Measurements from ENCODE around the gene COTL1. TPM values are rescaled to one million over a fixed set of nuclear protein-coding genes. Genes with fewer than 3 reads are reported as not detected.

The COTL1 gene
- total RNA-seq, 1 donor from 2014 or later = 483 TPM

DNA sequence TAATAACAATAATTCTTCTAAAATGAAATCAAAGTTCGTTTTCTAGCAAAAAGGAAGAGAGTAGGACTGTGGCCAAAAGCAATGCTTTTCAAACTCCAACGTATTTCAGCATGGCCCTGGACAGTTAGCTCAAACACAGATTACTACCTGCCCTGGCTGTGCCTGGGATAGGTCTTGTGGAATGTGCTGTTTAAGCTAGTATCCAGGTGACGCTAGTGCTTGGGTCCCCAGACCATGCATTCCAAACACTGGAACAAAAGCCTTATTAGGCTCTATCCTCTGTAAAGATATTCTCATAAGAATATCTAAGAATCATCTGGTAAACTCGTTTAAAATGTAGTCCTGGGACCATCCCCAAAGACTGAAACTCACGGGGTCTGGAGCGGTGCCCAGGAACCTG is 60.8 kb downstream of the COTL1 start:
- no peaks in the 10 kb centered on the region for H3K9me3 Mint-ChIP-seq
- H3K4me3 Mint-ChIP-seq (ENCODE audit: low read depth) = no peak overlapping the region
- intact Hi-C loops (cut with micrococcal nuclease) = no loop called here
- H3K36me3 Mint-ChIP-seq (ENCODE audit: low read depth) = peaks cover 17% of the 10 kb centered on the region
- no peaks in the 10 kb centered on the region for H3K27me3 Mint-ChIP-seq (ENCODE audit: low read depth)
- no peak for DNase-seq (ENCODE audit: low spot score)
- peaks cover 39% of the 10 kb centered on the region for H3K4me1 Mint-ChIP-seq (ENCODE audit: low read depth)
- no peak overlapping the region for H3K27ac Mint-ChIP-seq

DNA sequence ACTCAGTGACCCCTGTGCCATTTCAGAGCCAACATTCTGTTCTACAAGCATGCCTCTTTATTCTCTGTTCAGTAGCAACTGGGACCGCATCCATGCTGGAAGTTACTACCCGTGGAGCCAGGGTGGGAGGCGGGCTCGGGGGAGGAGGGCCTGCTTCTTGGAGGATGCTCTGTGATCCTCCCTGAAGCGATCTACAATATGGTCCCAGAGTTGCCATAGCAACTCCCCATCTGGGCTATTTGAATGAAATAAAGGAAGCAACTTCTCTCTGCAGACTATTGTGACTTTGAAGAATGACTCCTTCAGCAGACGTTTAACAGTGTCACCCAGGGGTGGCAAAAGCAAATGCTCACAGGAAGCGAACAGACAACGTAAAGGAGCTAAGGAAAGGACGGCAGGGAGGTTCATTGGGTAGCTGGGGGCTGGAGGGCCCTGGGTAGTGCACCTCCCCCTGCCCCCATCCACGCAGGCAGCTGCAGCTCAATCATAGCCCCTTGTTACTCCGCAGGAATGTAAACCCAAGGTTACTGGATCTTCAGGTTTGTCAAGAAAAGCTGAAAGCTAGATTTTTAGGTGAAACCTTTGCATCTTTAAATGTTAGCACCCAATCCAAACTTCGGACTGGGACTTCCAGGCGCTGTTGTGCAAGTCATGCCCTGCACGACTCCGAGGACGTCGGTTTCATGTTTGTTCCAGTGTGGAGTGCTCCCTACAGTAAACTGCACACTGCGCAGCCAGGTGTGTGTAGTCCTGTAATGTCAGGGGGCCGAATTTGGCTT is 62.3 kb downstream of the COTL1 start:
- peaks cover 43% of the 10 kb centered on the region for H3K4me1 Mint-ChIP-seq (ENCODE audit: low read depth)
- H3K4me3 Mint-ChIP-seq (ENCODE audit: low read depth) = no peak overlapping the region
- intact Hi-C loops (cut with micrococcal nuclease) = no loop called here

DNA sequence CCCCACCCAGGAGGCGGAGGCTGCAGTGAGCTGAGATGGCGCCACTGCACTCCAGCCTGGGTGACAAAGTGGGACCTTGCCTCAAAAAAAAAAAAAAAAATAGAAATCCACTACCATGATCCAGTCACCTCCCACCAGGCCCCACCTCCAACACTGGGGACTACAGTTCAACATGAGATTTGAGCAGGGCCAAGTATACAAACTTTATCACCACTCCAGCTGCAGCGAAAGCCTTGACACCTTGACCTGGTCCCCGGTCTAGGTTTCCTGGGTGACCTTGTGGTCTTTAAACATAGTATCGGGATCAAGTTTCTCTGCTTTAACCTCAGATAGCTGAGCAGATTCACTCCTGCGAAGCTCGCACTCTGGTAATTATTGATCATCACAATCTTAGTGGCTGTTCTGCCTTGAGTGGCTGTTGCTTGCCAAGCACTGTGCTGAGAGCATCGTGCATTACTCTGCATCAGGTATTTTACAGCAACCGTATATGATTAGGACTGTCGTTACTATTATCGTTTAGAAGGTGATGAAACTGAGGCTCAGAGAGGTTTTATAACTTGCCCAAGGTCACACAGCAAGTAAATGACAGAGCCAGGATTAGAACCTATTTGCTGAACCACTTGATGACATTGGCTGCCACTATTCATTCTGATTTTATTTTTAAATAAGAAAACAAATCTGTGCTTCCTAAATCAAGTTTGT is 63.1 kb downstream of the COTL1 start:
- H3K36me3 Mint-ChIP-seq (ENCODE audit: low read depth) = peaks cover 16% of the 10 kb centered on the region
- no peak for DNase-seq (ENCODE audit: low spot score)
- H3K4me1 Mint-ChIP-seq (ENCODE audit: low read depth) = peaks cover 51% of the 10 kb centered on the region
- intact Hi-C loops (cut with micrococcal nuclease) = loop anchor here (1.0 kb wide), 1 partner anchor 46 kb away; no protein-coding TSS in a partner anchor
- H3K4me3 Mint-ChIP-seq (ENCODE audit: low read depth) = peak overlapping the region; percentile 52
- H3K27me3 Mint-ChIP-seq (ENCODE audit: low read depth) = no peaks in the 10 kb centered on the region
- H3K9me3 Mint-ChIP-seq = no peaks in the 10 kb centered on the region
- H3K27ac Mint-ChIP-seq = peak overlapping the region; percentile 91

More for the DNA sequence above, 62.3 kb downstream of the COTL1 start:
- no peaks in the 10 kb centered on the region for H3K9me3 Mint-ChIP-seq
- H3K36me3 Mint-ChIP-seq (ENCODE audit: low read depth) = peaks cover 16% of the 10 kb centered on the region
- DNase-seq (ENCODE audit: low spot score) = no peak
- H3K27me3 Mint-ChIP-seq (ENCODE audit: low read depth) = no peaks in the 10 kb centered on the region
- peak overlapping the region; percentile 11 for H3K27ac Mint-ChIP-seq

DNA sequence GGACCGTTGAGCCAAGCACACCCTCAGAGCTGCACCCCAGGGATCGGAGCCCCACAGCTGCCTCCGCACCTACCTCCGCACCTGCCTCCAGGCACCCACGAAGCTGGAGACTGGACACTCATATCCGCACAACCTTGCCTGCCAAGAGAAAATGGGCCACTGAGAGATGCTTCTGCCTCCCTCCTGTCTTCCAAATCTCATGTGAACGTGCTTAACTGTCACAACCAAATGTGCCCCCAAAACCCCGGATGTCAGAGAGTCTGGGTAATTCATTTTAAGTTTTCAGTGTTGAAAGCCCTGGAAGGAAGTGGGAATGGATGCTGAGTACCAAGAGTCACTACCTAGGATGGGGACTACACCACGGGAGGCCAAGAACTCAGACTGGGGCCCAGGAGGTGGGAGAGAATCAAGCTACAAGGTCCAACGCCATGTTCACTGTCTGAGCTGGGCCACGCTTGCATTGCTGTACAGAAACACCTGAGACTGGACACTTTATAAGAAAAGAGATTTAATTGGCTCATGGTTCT is 63.9 kb downstream of the COTL1 start:
- intact Hi-C loops (cut with micrococcal nuclease) = loop anchor here (1.0 kb wide), 1 partner anchor 46 kb away; no protein-coding TSS in a partner anchor
- Mint-ChIP-seq H3K27me3 (ENCODE audit: low read depth) (no peaks in the 10 kb centered on the region), H3K4me1 (ENCODE audit: low read depth) (peaks cover 58% of the 10 kb centered on the region), H3K27ac (peak overlapping the region; percentile 91), H3K9me3 (no peaks in the 10 kb centered on the region), H3K4me3 (ENCODE audit: low read depth) (peak overlapping the region; percentile 91), H3K36me3 (ENCODE audit: low read depth) (peaks cover 19% of the 10 kb centered on the region)
- peak; percentile 57 for DNase-seq (ENCODE audit: low spot score)

DNA sequence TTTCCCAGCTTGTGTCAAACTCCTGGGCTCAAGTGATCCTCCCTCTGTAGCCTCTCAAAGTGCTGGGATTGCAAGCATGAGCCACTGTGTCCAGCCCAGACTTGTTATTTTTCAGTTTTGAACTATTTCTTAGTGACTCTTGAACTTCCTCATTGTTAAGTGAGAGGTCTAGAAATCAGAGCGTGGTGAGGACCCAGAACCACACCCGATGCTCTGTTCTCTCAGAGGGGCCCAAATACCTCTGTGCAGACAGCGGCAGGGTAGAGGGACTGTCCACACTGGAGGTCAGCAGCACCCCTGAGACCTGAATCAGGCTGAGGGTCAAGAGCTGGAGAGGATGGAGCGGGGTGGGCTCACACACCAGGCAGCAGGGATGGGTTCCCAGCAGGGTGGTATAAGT is 65.7 kb downstream of the COTL1 start:
- peaks cover 25% of the 10 kb centered on the region for H3K36me3 Mint-ChIP-seq (ENCODE audit: low read depth)
- peaks cover 60% of the 10 kb centered on the region for H3K4me1 Mint-ChIP-seq (ENCODE audit: low read depth)
- H3K27me3 Mint-ChIP-seq (ENCODE audit: low read depth) = no peaks in the 10 kb centered on the region
- H3K4me3 Mint-ChIP-seq (ENCODE audit: low read depth) = peak overlapping the region; percentile 91
- H3K9me3 Mint-ChIP-seq = no peaks in the 10 kb centered on the region
- intact Hi-C loops (cut with micrococcal nuclease) = no loop called here
- DNase-seq (ENCODE audit: low spot score) = no peak
- peak overlapping the region; percentile 91 for H3K27ac Mint-ChIP-seq

DNA sequence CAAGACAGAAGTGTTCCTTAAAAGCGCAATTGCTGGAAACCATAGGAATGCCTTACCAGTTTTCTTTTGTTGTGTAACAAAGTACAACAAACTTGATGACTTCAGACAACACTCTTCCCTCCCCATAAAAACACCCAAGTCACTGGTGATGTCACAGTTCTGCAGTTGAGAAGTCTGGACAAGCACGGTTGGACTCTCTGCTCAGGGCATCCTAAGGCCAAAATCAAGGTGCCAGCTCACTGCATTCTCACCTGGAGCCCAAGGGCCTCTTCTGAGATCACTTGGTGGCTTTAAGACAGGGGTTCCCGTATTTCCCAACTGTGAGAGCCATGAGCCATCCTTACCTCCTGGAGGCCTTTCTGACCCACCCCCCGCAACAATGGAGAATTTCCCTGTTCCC is 67.8 kb downstream of the COTL1 start:
- H3K9me3 Mint-ChIP-seq = no peaks in the 10 kb centered on the region
- H3K4me1 Mint-ChIP-seq (ENCODE audit: low read depth) = peaks cover 59% of the 10 kb centered on the region
- intact Hi-C loops (cut with micrococcal nuclease) = no loop called here
- peak overlapping the region; percentile 98 for H3K27ac Mint-ChIP-seq
- H3K27me3 Mint-ChIP-seq (ENCODE audit: low read depth) = no peaks in the 10 kb centered on the region
- peak overlapping the region; percentile 87 for H3K4me3 Mint-ChIP-seq (ENCODE audit: low read depth)
- no peak for DNase-seq (ENCODE audit: low spot score)
- peaks cover 40% of the 10 kb centered on the region for H3K36me3 Mint-ChIP-seq (ENCODE audit: low read depth)

DNA sequence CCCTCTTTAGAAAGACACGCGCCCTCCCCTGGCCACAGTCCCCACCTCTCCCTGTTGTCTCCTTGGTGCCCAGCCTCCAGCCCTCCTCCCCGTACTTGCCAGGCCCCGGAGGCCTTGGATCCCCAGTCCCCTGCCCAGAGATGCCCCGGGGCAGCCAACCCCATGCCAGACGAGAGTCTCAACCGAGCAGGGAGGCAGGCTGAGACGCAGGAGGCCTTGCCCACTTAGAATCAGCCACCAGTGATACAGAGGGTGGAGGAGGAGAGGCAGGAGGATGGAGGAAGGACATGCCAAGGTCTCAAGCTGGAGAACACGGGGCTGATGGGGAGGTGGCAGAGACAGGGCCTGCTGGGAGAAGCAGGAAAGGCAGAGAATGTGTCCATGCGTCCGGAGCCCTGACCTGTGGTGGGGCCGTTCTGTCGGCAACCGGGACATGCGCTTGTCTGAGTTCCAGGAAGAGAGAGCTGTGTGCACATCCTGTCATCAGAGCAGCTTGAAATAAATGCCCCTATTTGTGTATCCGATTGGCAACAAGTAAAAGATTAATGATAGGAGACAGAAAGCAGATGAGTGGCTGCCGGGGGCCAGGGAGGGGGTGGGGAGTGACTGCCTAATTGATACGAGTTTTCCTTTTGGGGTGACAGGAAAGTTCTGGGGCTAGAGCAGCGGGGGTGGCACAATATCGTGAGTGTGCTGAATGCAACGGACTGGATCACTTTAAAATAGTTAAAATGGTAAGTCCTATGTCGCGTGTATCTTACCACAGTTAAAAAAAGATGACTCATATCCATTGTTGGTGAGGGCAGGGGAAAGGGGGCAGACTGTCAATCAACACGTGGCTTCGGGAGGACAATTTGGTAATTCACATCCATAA is 68.7 kb downstream of the COTL1 start:
- H3K9me3 Mint-ChIP-seq = no peaks in the 10 kb centered on the region
- H3K27ac Mint-ChIP-seq = peak overlapping the region; percentile 98
- peaks cover 45% of the 10 kb centered on the region for H3K36me3 Mint-ChIP-seq (ENCODE audit: low read depth)
- no peaks in the 10 kb centered on the region for H3K27me3 Mint-ChIP-seq (ENCODE audit: low read depth)
- intact Hi-C loops (cut with micrococcal nuclease) = loop anchor here (1.0 to 2.0 kb wide), 3 partner anchors 34 to 70 kb away; partner anchors contain the start of gene COTL1
- H3K4me1 Mint-ChIP-seq (ENCODE audit: low read depth) = peaks cover 57% of the 10 kb centered on the region
- H3K4me3 Mint-ChIP-seq (ENCODE audit: low read depth) = peak overlapping the region; percentile 87
- peak; percentile 56 for DNase-seq (ENCODE audit: low spot score)

DNA sequence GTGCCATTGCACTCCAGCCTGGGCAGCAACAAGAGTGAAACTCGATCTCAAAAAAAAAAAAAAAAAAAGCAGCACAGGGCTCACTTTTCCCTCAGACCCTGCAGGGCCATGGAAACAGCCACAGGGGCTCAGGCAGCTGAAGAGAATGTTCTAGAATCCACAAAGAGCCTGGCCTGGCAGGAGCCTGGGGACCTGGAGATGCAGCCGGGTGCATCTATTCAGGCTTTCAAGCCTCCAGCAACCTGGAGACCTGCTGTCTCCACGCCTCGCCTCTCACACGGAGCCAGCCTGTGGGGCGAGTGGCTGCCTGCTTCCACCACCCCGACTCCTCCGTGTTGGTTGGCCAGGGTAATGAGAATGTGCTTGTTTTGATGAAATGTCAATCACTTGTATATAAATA is 69.4 kb downstream of the COTL1 start:
- Mint-ChIP-seq H3K4me1 (ENCODE audit: low read depth) (peaks cover 54% of the 10 kb centered on the region), H3K9me3 (no peaks in the 10 kb centered on the region), H3K27me3 (ENCODE audit: low read depth) (no peaks in the 10 kb centered on the region), H3K4me3 (ENCODE audit: low read depth) (peak overlapping the region; percentile 87), H3K27ac (peak overlapping the region; percentile 98), H3K36me3 (ENCODE audit: low read depth) (peaks cover 47% of the 10 kb centered on the region)
- no peak for DNase-seq (ENCODE audit: low spot score)
- intact Hi-C loops (cut with micrococcal nuclease) = loop anchor here (2.0 kb wide), 1 partner anchor 70 kb away; the partner anchor contains the start of gene COTL1

DNA sequence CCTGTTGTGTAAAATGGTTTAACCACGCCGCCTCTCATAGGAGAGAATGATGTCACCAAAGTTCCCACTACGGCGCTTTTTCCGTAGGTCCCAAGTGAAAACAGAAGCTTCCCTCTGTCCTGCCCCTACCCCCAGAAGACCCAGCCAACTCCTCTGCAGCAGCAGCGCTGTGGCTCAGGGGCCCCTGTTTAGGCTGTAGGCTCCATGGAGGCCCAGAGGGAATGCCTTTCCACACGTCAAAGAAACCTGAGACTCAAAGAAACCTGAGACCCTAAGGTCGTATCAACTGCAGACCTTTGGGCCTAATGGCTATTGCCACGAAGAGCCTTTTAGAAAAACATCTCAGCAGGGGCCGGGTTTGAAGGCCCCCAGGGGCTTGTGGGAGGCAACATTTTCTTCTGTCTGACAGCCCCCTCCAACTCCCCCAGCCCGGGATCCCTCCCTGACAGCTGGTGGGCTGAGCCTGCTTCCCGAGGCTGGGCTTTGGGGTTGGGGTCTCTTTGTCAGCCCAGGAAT is 70.3 kb downstream of the COTL1 start:
- Mint-ChIP-seq H3K27me3 (ENCODE audit: low read depth) (no peaks in the 10 kb centered on the region), H3K4me1 (ENCODE audit: low read depth) (peaks cover 52% of the 10 kb centered on the region), H3K4me3 (ENCODE audit: low read depth) (peak overlapping the region; percentile 72), H3K27ac (peak overlapping the region; percentile 86), H3K36me3 (ENCODE audit: low read depth) (peaks cover 46% of the 10 kb centered on the region), H3K9me3 (no peaks in the 10 kb centered on the region)
- no peak for DNase-seq (ENCODE audit: low spot score)
- intact Hi-C loops (cut with micrococcal nuclease) = loop anchor here (2.0 kb wide), 1 partner anchor 71 kb away; the partner anchor contains the start of gene COTL1

DNA sequence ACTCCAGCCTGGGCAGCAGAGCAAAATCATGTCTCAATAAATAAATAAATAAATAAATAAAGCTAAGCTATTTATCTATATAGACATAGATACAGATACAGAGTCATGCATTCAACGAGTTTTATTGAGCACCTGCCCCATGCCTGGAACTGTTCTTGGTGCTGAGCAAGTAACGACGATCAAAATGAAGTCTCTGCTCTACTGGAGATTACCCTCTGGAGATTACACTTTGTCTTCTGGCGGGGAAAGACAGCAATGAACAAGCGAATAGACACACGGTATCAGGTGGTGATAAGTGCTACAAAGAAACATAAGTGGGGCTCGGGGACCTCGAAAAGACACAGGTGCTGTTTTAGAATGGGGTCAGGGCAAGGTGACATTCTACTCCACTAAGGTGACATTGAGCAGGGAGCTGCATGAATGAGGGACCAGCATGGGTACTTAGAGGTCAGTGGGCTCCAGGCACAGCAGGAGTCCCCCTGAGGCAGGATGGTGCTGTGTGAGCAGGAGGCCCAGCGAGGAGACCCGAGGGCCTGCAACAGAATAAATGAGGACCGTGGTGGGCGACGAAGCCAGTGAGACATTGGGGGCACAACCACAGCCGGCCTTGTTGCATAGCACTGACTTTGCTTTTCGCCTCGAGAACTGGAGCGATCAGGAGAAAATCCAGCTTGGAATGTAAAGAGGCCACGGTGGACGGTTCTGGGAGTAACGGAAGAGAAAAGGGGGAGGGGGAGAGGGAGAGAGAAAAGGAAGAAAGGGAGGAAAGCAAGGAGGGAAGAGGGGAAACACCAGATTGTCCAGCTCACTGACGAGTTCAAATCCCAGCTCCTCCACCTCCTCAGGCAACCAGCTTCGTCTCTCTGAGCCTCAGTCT is 71.0 kb downstream of the COTL1 start:
- Mint-ChIP-seq H3K9me3 (no peaks in the 10 kb centered on the region), H3K27ac (peak overlapping the region; percentile 86), H3K36me3 (ENCODE audit: low read depth) (peaks cover 43% of the 10 kb centered on the region), H3K27me3 (ENCODE audit: low read depth) (no peaks in the 10 kb centered on the region), H3K4me1 (ENCODE audit: low read depth) (peaks cover 49% of the 10 kb centered on the region), H3K4me3 (ENCODE audit: low read depth) (peak overlapping the region; percentile 72)
- intact Hi-C loops (cut with micrococcal nuclease) = no loop called here
- no peak for DNase-seq (ENCODE audit: low spot score)

DNA sequence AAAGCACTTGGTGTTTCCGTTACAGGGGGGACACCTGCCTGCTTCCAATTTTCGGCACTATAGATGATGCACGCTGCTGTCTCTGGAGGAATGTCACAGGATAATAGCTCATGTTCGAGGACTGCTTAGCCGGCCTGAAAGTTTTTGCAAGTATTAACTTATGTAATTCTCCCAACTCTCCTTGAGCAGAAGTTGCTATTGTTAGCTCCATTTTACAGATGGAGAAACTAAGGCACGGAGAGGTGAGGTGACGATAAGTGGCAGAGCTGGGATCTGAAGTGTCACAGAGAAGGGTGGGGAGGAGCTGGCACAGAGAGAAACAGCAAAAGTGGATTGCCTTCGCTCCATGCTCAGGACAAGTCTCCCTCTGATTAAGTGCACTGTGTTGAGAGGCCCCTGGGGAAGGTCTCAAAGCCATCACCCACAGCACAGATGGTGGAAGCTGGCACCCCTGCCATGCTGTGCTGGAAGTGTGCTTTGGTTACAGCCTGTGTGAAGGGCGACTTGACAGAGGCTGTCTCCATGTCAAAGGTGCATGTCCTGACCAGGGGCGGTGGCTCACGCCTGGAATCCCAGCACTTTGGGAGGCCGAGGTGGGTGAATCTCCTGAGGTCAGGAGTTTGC is 72.7 kb downstream of the COTL1 start:
- Mint-ChIP-seq H3K36me3 (ENCODE audit: low read depth) (peaks cover 37% of the 10 kb centered on the region), H3K27me3 (ENCODE audit: low read depth) (no peaks in the 10 kb centered on the region), H3K27ac (no peak overlapping the region), H3K4me1 (ENCODE audit: low read depth) (peaks cover 43% of the 10 kb centered on the region), H3K9me3 (no peaks in the 10 kb centered on the region), H3K4me3 (ENCODE audit: low read depth) (no peak overlapping the region)
- intact Hi-C loops (cut with micrococcal nuclease) = no loop called here
- no peak for DNase-seq (ENCODE audit: low spot score)
